Measurements from ENCODE around the gene CCDC78.

CCDC78 gene

DNA sequence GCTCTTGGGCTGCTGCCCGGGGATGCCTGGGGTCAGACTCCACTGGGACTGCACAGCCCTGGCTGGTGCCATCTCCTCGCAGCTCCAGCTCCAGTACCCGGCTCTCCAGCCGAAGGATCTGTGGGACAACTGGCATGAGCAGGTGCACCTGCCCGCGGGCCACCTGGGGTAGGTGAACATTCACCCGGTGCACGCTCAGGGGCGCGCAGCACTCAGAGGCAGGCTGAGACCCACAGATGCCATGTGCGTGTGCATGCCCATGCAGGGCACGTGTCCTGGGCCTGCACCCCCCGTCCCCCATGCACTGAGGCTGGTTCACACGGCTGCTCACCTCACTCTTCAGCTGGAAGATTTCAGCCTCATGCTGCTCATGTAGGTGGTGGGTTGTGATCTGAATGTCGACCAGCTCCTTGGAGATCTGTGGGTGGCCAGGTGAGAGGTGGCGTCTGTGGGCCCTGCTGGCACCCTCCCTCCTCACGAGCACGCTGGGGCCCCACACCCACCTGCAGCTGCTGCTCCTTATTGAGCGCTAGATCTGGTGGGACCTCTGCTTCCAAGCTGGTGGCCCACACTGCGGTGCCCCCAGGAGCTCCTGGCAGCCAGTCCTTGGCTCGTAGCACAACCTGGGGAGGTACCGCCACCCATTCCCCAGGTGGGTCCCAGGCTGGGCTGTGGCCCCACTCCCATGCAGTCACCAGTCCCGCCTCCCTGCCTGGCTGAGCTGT lies 618 bp downstream of the CCDC78 start:
- Mint-ChIP-seq H3K4me3 (no peak overlapping the region), H3K4me1 (ENCODE audit: low read depth) (peaks cover 12% of the 10 kb centered on the region), H3K27ac (no peak overlapping the region), H3K27me3 (no peaks in the 10 kb centered on the region), H3K9me3 (no peaks in the 10 kb centered on the region), H3K36me3 (ENCODE audit: low read depth) (peaks cover 16% of the 10 kb centered on the region)
- DNase-seq: peak; percentile 43

DNA sequence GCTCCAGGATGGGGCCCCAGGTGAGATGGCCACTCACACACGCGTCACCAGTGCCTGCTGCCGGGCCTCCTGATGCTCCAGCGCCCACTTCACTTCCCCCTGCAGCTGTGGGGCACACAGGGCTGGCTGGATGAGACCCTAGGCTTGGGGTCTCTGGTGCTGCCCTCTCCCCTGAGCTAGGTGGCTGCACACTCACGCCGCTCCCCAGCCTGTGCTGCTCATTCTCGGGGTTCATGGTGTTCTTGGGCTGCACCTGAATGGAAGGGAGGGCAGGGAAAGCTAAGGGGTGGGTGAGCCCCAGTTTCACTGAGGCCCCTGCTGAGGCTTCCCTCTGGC lies 1.2 kb downstream of the CCDC78 start:
- DNase-seq: no peak
- peaks cover 17% of the 10 kb centered on the region for H3K36me3 Mint-ChIP-seq (ENCODE audit: low read depth)
- H3K4me3 Mint-ChIP-seq: no peak overlapping the region
- peaks cover 17% of the 10 kb centered on the region for H3K4me1 Mint-ChIP-seq (ENCODE audit: low read depth)
- H3K27me3 Mint-ChIP-seq: no peaks in the 10 kb centered on the region
- H3K27ac Mint-ChIP-seq: no peak overlapping the region
- H3K9me3 Mint-ChIP-seq: no peaks in the 10 kb centered on the region

DNA sequence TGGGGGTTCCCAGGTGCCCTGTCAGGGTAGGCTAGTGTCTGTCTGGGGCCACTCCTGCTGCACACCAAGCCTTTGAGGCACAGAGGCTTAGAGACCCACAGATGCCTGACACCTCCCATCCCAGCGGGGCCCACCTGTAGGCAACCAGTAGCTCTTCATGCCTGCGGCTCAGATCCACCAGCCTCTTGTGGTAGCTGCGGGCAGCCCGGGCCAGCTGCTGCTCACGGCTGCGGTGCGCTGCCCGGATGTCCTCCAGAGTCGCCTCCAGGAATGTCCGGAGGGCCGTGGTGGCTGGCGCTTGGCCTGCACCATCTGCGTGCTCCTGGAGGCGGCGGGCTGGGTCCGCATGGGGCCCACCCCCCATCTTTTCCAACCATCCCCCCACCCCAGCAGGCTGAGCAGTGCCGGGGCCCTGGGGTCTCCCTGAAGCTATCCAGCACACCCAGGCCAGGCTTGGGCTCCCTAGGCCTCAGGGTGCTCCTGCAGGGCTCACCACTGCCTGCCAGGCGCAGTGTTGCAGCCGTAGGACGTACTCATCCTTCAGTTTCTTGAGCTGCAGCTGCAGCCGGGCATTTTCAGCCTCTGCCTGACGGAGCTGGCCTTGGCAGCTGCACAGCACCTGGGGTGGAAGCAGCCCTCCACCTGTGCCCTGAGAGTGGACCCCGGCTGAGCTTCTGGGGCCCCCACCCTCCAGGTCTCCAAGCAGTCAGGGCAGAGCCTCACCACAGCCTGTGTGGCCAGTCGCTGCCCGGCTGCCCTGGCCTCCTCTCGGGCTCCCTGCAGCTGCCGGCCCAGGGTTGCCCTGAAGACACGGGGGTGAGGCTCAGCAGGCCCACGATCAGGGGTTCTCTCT lies 1.8 kb downstream of the CCDC78 start:
- no peak for DNase-seq
- H3K36me3 Mint-ChIP-seq (ENCODE audit: low read depth): peaks cover 12% of the 10 kb centered on the region
- no peak overlapping the region for H3K4me3 Mint-ChIP-seq
- peaks cover 22% of the 10 kb centered on the region for H3K4me1 Mint-ChIP-seq (ENCODE audit: low read depth)
- H3K27ac Mint-ChIP-seq: no peak overlapping the region
- H3K9me3 Mint-ChIP-seq: no peaks in the 10 kb centered on the region
- no peaks in the 10 kb centered on the region for H3K27me3 Mint-ChIP-seq

DNA sequence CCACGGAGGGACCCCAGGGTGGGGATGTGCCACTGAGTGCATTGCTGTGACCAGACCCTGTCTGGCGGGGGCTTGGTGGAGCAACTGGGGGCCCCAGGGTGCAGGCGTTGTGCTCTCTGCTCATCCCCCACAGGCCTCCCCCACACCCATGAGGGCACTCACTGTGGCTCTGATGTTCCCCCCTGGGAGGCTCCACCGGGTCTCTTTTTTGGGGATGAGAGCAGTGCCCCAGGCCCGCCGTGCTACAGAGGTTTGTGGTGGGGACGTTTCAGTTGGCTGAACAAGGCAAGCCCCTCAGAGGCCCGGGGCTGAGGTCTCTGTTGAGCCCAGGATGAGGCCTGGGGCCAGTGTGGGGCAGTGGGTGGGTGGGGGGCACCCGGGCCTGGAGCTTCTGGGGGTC lies 2.5 kb downstream of the CCDC78 start:
- peaks cover 29% of the 10 kb centered on the region for H3K4me1 Mint-ChIP-seq (ENCODE audit: low read depth)
- H3K36me3 Mint-ChIP-seq (ENCODE audit: low read depth): peaks cover 12% of the 10 kb centered on the region
- no peaks in the 10 kb centered on the region for H3K9me3 Mint-ChIP-seq
- no peaks in the 10 kb centered on the region for H3K27me3 Mint-ChIP-seq
- H3K27ac Mint-ChIP-seq: no peak overlapping the region
- no peak for DNase-seq
- no peak overlapping the region for H3K4me3 Mint-ChIP-seq

DNA sequence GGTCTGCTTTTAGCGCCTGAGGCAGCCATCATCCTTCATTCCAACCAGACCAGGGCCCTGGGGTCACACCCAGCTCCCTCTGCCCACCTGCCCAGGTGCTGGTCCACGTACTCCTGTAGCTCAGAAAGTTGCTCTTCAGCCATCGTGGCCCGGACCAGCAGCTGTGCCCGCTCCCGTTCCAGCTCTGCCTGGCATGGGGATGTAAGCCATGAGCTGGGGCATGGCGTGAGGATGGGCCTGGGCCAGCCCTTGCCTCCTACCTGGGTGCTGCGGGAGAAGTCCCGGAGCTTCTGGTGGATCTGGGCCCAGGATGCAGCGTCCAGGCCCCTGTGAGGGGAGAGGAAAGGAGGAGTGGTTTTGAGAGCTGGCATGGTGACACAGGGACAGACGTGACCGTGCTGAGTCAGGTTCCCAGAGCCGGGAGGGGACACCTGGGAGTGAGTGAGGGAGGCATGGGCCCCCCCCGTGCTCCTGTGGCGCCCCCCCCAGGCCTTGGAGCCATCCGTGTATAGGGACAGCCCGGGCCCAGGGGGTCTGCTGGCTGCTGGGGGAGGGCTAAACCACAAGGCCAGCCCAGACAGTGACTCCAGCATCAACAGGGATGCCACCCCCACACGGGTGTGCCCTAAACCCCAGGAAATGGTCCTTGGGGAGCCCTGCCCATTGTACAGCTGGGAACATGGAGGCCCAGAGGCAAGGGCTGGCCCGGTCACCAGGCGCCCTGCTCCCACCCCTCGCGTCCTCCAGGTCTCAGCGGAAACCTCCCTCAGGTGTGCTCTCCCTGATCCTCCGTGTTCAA lies 3.2 kb downstream of the CCDC78 start:
- H3K27me3 Mint-ChIP-seq: no peaks in the 10 kb centered on the region
- DNase-seq: no peak
- H3K4me3 Mint-ChIP-seq: peak overlapping the region; percentile 67
- no peak overlapping the region for H3K27ac Mint-ChIP-seq
- no peaks in the 10 kb centered on the region for H3K9me3 Mint-ChIP-seq
- peaks cover 30% of the 10 kb centered on the region for H3K4me1 Mint-ChIP-seq (ENCODE audit: low read depth)
- peaks cover 12% of the 10 kb centered on the region for H3K36me3 Mint-ChIP-seq (ENCODE audit: low read depth)

DNA sequence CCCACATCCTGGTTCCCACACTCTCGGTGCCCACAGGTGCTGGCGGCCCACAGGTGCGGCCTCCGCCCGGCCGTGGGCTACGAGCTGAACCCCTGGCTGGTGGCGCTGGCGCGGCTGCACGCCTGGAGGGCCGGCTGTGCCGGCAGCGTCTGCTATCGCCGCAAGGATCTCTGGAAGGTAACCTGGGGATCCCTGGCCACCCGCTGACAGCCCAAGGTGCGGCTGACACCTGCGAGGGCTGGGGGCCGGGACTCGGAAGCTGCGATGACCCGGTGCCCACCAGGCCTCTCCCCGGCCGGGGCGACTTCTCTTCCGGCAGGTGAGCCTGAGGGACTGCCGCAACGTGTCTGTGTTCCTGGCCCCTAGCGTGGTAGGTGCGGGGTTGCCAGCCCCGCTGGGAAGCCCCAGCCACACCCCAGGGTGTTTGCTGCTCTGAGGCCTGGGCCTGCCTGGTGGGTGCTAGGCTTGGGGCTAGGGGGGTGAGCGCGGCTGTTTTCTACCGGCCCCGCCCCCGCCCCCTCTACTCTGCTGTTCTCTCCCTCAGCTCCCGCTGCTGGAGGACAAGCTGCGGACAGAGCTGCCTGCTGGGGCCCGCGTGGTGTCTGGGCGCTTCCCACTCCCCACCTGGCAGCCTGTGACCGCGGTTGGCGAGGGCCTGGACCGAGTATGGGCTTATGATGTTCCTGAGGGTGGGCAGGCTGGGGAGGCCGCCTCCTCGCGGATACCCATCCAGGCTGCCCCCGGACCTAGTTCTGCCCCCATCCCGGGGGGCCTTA lies 4.3 kb downstream of the CCDC78 start:
- Mint-ChIP-seq H3K27ac (peak overlapping the region; percentile 11), H3K27me3 (no peaks in the 10 kb centered on the region), H3K9me3 (no peaks in the 10 kb centered on the region), H3K36me3 (ENCODE audit: low read depth) (peaks cover 12% of the 10 kb centered on the region), H3K4me3 (peak overlapping the region; percentile 67), H3K4me1 (ENCODE audit: low read depth) (peaks cover 30% of the 10 kb centered on the region)
- no peak for DNase-seq

DNA sequence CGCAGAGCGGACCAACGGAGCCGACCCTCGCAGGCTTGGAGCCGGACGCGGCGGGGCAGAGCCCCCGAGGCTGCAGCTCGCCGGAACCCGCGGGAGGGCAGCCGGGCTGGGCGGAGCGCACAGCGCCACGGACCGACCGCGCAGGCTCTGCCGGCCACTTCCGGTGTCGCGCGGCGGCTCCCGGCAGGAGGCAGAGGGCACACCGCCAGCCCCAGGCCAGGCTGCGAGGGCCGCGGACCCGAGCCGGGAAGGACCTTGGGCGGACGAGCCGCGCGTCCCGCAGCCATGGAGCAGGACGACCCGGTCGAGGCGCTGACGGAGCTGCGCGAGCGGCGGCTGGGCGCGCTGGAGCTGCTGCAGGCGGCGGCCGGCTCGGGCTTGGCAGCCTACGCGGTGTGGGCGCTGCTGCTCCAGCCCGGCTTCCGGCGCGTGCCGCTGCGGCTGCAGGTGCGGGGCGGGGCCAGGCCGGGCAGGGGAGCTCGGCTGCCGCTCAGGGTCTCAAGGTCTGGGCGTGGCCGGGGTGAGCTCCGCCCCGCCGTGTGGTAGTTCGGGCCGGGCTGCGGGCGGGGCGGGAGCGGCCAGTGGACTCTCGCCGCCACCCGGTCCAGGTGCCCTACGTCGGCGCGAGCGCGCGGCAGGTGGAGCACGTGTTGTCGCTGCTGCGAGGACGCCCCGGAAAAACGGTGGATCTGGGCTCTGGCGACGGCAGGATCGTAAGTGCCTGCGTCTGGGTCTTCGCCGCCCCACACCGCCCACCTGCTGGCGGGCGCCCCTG lies 5.1 kb downstream of the CCDC78 start, which contains the start of gene ANTKMT:
ANTKMT (plus strand) TSS at position 157 of the 775 bp plus-strand sequence; CDS start at position 286, 129 bp downstream.
- Mint-ChIP-seq H3K4me3 (peak within 1 kb of the TSS; percentile 85), H3K4me1 (ENCODE audit: low read depth) (peaks cover 30% of the 10 kb centered on the region), H3K27me3 (peaks cover 3% of the 10 kb centered on the region), H3K27ac (peak within 1 kb of the TSS; percentile 89), H3K9me3 (no peaks in the 10 kb centered on the region), H3K36me3 (ENCODE audit: low read depth) (peaks cover 12% of the 10 kb centered on the region)
- DNase-seq: peak; percentile 90

DNA sequence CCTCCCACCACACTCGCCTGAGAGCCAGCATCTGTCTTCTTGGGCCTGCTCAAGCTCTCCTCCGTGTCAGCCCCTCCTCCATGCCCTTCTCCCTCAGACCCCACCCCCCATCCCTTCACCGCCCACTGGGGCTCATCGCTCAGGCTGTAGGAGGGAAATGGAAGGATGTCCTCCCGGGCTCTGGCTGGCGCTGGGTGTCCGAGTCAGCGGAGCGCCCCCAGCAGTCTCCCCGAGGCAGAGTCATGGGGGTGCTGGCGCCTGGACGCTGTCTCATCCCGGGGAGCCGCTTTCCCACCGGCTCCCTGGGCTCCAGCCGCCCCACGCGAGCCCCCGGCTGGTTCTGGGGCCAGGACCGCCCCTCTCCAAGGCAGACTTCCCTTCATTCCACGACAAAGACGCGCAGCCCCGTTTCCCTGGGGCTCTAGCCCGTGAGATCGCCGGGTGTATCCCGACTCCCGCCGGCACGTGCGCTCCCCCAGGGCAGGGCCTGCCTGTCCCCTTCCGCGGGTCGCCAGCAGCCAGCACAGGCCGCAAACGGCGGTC lies 5.7 kb downstream of the CCDC78 start:
- Mint-ChIP-seq H3K27ac (peak overlapping the region; percentile 89), H3K4me3 (peak overlapping the region; percentile 85), H3K36me3 (ENCODE audit: low read depth) (peaks cover 12% of the 10 kb centered on the region), H3K4me1 (ENCODE audit: low read depth) (peaks cover 29% of the 10 kb centered on the region), H3K27me3 (peaks cover 3% of the 10 kb centered on the region), H3K9me3 (no peaks in the 10 kb centered on the region)
- DNase-seq: peak; percentile 75

DNA sequence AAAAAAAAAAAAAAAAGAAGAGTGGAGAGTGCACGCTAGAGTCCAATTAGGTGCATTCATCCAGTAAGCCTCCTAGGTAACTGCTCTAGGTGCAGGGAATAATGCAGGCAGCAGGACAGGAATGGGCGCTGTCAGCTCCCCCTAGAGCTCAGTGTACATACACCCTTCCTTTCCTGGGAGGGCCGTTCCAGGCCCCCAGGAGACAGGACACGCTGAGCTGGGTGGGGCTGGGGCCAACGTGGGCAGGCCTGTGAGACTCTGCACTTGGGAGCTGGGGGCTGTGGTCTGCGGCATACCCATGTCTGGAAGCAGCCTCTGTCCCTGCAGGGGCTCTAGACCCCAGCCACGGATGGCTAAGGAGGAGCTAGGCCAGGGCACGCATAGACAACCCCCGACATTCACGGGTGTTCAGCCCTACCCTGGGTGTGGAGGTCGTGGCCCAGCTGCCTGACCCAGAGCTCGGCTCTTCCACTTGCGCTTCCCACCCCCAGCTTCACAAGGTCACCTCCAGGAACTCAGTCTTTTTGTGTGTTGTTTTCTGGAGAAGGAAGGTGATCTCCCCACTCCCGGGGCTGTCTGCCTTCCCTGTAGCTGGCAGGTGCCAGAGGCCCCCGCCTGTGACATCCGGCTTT lies 6.3 kb downstream of the CCDC78 start:
- Mint-ChIP-seq H3K9me3 (no peaks in the 10 kb centered on the region), H3K4me1 (ENCODE audit: low read depth) (peaks cover 29% of the 10 kb centered on the region), H3K4me3 (peak overlapping the region; percentile 85), H3K36me3 (ENCODE audit: low read depth) (peaks cover 12% of the 10 kb centered on the region), H3K27ac (peak overlapping the region; percentile 89), H3K27me3 (peaks cover 3% of the 10 kb centered on the region)
- no peak for DNase-seq

DNA sequence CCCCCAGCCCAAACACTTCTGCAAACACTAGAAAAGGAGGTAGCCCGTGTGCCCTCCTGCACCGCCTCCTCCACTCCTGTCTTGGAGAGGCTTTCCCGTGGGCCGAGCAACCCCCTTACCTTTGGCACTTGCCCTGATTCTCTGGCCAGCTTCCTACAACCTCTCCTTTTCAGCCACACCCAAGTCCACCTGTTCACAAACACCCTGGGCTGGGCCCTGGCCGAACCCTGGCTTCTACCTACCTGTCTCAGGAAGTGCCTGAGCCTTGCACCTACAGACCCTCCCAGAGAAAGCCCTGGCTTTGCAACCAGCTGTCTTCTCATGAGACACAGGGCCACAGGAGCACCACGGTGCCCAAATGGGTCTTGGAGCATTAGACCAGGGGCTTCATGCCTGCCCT lies 7.3 kb downstream of the CCDC78 start:
- Mint-ChIP-seq H3K36me3 (ENCODE audit: low read depth) (peaks cover 12% of the 10 kb centered on the region), H3K4me1 (ENCODE audit: low read depth) (peaks cover 29% of the 10 kb centered on the region), H3K27ac (peak overlapping the region; percentile 47), H3K9me3 (no peaks in the 10 kb centered on the region), H3K4me3 (peak overlapping the region; percentile 85), H3K27me3 (peaks cover 7% of the 10 kb centered on the region)
- no peak for DNase-seq

DNA sequence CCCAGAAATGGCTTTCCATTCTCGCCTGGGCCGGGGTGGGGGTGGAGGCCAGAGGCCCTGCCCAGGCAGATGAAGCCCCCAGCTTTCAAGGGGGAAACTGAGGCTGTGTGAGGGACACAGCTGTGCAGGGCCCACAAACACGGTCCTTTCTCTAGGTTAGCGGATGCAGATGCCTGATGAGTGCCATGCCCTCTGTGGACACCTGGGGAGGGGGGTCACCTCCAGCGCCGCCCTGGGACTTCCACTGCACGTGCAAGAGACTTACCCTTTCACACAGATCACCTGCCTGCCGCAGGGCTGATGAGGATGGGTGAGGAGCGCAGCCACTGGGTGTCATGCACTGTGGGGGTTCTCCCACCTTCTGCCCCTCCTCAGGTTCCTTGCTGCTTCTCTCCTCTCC lies 7.9 kb downstream of the CCDC78 start:
- Mint-ChIP-seq H3K4me3 (no peak overlapping the region), H3K4me1 (ENCODE audit: low read depth) (peaks cover 29% of the 10 kb centered on the region), H3K27ac (no peak overlapping the region), H3K9me3 (no peaks in the 10 kb centered on the region), H3K27me3 (peaks cover 11% of the 10 kb centered on the region), H3K36me3 (ENCODE audit: low read depth) (peaks cover 8% of the 10 kb centered on the region)
- no peak for DNase-seq

DNA sequence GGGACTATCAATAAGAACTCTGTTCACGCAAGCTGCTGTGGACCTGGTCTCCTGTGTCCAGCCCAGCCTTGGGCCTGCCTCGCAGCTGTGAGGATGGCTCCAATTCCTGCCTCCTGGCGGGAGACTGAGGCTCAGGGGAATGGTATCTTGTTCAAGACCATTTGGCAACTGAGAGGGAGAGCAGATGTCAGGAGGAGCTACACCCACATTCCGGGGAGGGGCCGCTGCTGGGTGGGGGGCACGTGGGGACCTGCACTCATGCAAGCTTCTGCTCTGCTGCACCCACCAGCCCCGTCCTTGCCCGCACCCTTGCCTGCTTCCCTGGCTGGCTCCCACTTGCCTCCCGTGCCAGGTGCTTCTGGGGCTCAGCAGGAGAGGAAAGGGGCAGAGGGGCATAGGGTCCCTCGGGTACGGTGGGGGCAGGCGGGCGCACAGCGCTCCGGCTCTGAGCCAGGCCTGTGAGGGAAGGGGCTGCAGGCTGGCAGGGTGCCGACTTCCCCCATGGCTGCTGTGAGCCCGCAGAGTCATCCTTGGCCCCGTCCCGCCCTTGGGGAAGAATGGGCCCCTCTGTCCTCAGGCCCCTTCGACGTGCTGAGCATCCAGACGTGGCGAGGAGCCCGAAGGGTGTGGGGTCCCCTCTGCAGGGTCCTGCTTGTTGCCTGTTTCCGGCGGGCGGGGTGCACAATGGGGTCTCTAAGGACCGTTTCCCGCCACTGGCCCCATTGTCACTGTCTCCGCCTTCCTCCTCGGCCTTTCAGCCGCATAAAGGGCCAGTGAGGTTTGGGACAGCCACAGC lies 8.6 kb downstream of the CCDC78 start:
- Mint-ChIP-seq H3K4me3 (no peak overlapping the region), H3K9me3 (no peaks in the 10 kb centered on the region), H3K27ac (no peak overlapping the region), H3K4me1 (ENCODE audit: low read depth) (peaks cover 28% of the 10 kb centered on the region), H3K36me3 (ENCODE audit: low read depth) (peaks cover 4% of the 10 kb centered on the region), H3K27me3 (peaks cover 15% of the 10 kb centered on the region)
- no peak for DNase-seq

Measured in activated T-cell treated with anti-CD3 and anti-CD28 coated beads, Interleukin-2, amount 50 U/mL, for 24 hours (primary cell).